GM04503 (cell line): ENCODE data around the gene KCNS3.

Experiments
- DNase-seq: peaks from one replicate; pipeline ENCODE4 v3.0.0-alpha.2; 2012; ENCODE audit warnings: low read depth

KCNS3 gene

GRCh38 chr2:17879137-17879912 lies 858 bp downstream of the KCNS3 start:
- peak; percentile 34 for DNase-seq

GRCh38 chr2:17879913-17880274 lies 1.4 kb downstream of the KCNS3 start:
- no peak for DNase-seq

- DNase-seq = no peak
Measured at GRCh38 chr2:17892770-17893534, 14.5 kb downstream of the KCNS3 start.

- no peak for DNase-seq
Measured at GRCh38 chr2:17894005-17894404, 15.5 kb downstream of the KCNS3 start.

- DNase-seq = no peak
Measured at GRCh38 chr2:17894556-17894955, 16.1 kb downstream of the KCNS3 start.

- DNase-seq = no peak
Measured at GRCh38 chr2:17899871-17900270, 21.4 kb downstream of the KCNS3 start.

- DNase-seq = no peak
Measured at GRCh38 chr2:17901246-17901645, 22.8 kb downstream of the KCNS3 start.

GRCh38 chr2:17910980-17911379 lies 32.5 kb downstream of the KCNS3 start:
- DNase-seq = no peak

GRCh38 chr2:17911491-17912260 lies 33.2 kb downstream of the KCNS3 start:
- no peak for DNase-seq

GRCh38 chr2:17912266-17912691 lies 33.8 kb downstream of the KCNS3 start:
- no peak for DNase-seq

- DNase-seq = no peak
Measured at GRCh38 chr2:17915099-17915498, 36.6 kb downstream of the KCNS3 start.

GRCh38 chr2:17915811-17916518 lies 37.5 kb downstream of the KCNS3 start:
- DNase-seq = no peak

- DNase-seq = no peak
Measured at GRCh38 chr2:17916584-17916983, 38.1 kb downstream of the KCNS3 start.

- no peak for DNase-seq
Measured at GRCh38 chr2:17918789-17919188, 40.3 kb downstream of the KCNS3 start.

- no peak for DNase-seq
Measured at GRCh38 chr2:17930773-17931172, 52.3 kb downstream of the KCNS3 start.

- no peak for DNase-seq
Measured at GRCh38 chr2:17933256-17933655, 54.8 kb downstream of the KCNS3 start.

GRCh38 chr2:17934721-17935120 lies 56.3 kb downstream of the KCNS3 start:
- DNase-seq = peak; percentile 83

GRCh38 chr2:17935242-17935885 lies 56.9 kb downstream of the KCNS3 start:
- no peak for DNase-seq

- DNase-seq = no peak
Measured at GRCh38 chr2:17936599-17936998, 58.1 kb downstream of the KCNS3 start.

GRCh38 chr2:17940091-17940630 lies 61.7 kb downstream of the KCNS3 start:
- DNase-seq = no peak

GRCh38 chr2:17943444-17943843 lies 65.0 kb downstream of the KCNS3 start:
- no peak for DNase-seq
